GM12878 (cell line): Measurements from ENCODE around the gene TNRC6C. TPM values are rescaled to one million over a fixed set of nuclear protein-coding genes. Genes with fewer than 3 reads are reported as not detected.
A peak's percentile ranks its signal among the peaks of the same experiment; 100 is the strongest.

ENCODE experiments used
- ATAC-seq: fragments of 200-7000 bp; cut with Tn5 transposase; 3 replicates; pipeline ENCODE4 v1.9.1; 2020; ENCODE audit warnings: mild to moderate bottlenecking, moderate library complexity
- BruUV-seq: library from RNA; stranded (reverse); fragments of 400-500 nt; replicated peaks from 2 replicates; lab custom pipeline; 2021; lab: Mats Ljungman, UMichigan
- CTCF ChIA-PET: fragments of 300-600 bp; sonication (Branson Sonifier 250); formaldehyde crosslinking; extraction: SDS; loops from one replicate; lab custom pipeline; 2021; ENCODE audit warnings: inconsistent platforms; lab: Yijun Ruan, JAX
- POLR2A ChIA-PET: fragments of 350-600 bp; formaldehyde crosslinking; extraction: SDS; loops from one replicate; lab custom pipeline; 2021; ENCODE audit warnings: inconsistent platforms; lab: Charles Lee
- RAD21 ChIA-PET: fragments of 300-600 bp; sonication (Branson Sonifier 250); formaldehyde crosslinking; loops from one replicate; lab custom pipeline; 2023; ENCODE audit warnings: antibody characterized with exemption; ENCODE audit not compliant: unreplicated experiment; lab: Charles Lee
- SMC1A ChIA-PET: fragments of 300-600 bp; sonication (Branson Sonifier 250); formaldehyde crosslinking; loops from one replicate; lab custom pipeline; 2023; ENCODE audit not compliant: unreplicated experiment, uncharacterized antibody; lab: Charles Lee
- DNase-seq: peaks from one replicate; pipeline ENCODE4 v3.0.0-alpha.2; 2011; ENCODE audit warnings: low read depth, low spot score
- FAIRE-seq: peaks from 3 replicates; lab custom pipeline; 2011; peaks lifted over from hg19 to GRCh38; lab: Jason Lieb, UNC
- H2AFZ ChIP-seq: 2 replicates; pipeline ENCODE4 v1.6.0; 2011; ENCODE audit warnings: low read depth, low read length, control low read depth; ENCODE audit not compliant: control insufficient read depth
- H3K27ac ChIP-seq: 2 replicates; pipeline ENCODE4 v1.5.1; 2011; ENCODE audit warnings: control low read depth; ENCODE audit not compliant: control insufficient read depth, insufficient read depth
- H3K27me3 ChIP-seq, 2 experiments: replicated peaks in 1 of 2; 2 replicates each; pipeline versions ENCODE4 v1.6.0 to v1.6.1; 2011; ENCODE audit warnings: low read length in 1 of 2; ENCODE audit not compliant: control insufficient read depth in 2 of 2, insufficient read depth in 2 of 2
- H3K36me3 ChIP-seq, 2 experiments: 2 replicates each; pipeline ENCODE4 v1.5.1; 2011; ENCODE audit warnings: low read length in 1 of 2; ENCODE audit not compliant: control insufficient read depth in 2 of 2, insufficient read depth in 2 of 2
- H3K4me1 ChIP-seq: 2 replicates; pipeline ENCODE4 v1.6.1; 2011; ENCODE audit warnings: mild to moderate bottlenecking, low read length, moderate library complexity, mixed read lengths; ENCODE audit not compliant: control insufficient read depth, insufficient read depth
- H3K4me2 ChIP-seq: 2 replicates; pipeline ENCODE4 v1.6.0; 2011; ENCODE audit warnings: control low read depth; ENCODE audit not compliant: control insufficient read depth, insufficient read depth
- H3K4me3 ChIP-seq: fragments of 200-600 bp; sonication (generic); 2 replicates; pipeline ENCODE4 v1.5.1; 2016
- H3K79me2 ChIP-seq: 2 replicates; pipeline ENCODE4 v1.6.0; 2011; ENCODE audit warnings: low read length; ENCODE audit not compliant: control insufficient read depth, insufficient read depth
- H3K9ac ChIP-seq: 2 replicates; pipeline ENCODE4 v1.8.0; 2011; ENCODE audit warnings: low read length, control low read depth, mixed read lengths; ENCODE audit not compliant: control insufficient read depth, insufficient read depth
- H3K9me3 ChIP-seq: replicated peaks from 3 replicates; pipeline ENCODE4 v1.5.1; 2011; ENCODE audit warnings: mild to moderate bottlenecking, low read length; ENCODE audit not compliant: control insufficient read depth, insufficient read depth
- H4K20me1 ChIP-seq: 2 replicates; pipeline ENCODE4 v1.6.0; 2011; ENCODE audit not compliant: control insufficient read depth, insufficient read depth
- ATF7 ChIP-seq: fragments of 450-650 bp; IDR thresholded peaks from 2 replicates; pipeline ENCODE4 v1.6.1; 2016; ENCODE audit warnings: low read depth, mild to moderate bottlenecking
- BACH1 ChIP-seq: fragments of 450-650 bp; IDR thresholded peaks from 2 replicates; pipeline ENCODE4 v1.6.1; 2017; ENCODE audit warnings: mild to moderate bottlenecking, borderline replicate concordance
- EP300 ChIP-seq, 2 experiments: fragments of 150-350 bp in 1 of 2; IDR thresholded peaks; 2 replicates each; pipeline ENCODE4 v1.6.1; 2011 to 2012; ENCODE audit warnings: low read depth in 2 of 2, low read length in 2 of 2, borderline replicate concordance in 1 of 2, improper control_type of control experiment in 1 of 2, inconsistent platforms in 1 of 2; ENCODE audit not compliant: control insufficient read depth in 1 of 2
- KLF5 ChIP-seq: fragments of 450-650 bp; IDR thresholded peaks from 2 replicates; pipeline ENCODE4 v1.6.1; 2014; ENCODE audit warnings: mild to moderate bottlenecking; ENCODE audit not compliant: partially characterized antibody
- MEF2B ChIP-seq: fragments of 450-650 bp; IDR thresholded peaks from 2 replicates; pipeline ENCODE4 v1.6.1; 2018; ENCODE audit warnings: mild to moderate bottlenecking, moderate library complexity; ENCODE audit not compliant: partially characterized antibody, poor library complexity, severe bottlenecking
- MTA2 ChIP-seq: fragments of 450-650 bp; IDR thresholded peaks from 2 replicates; pipeline ENCODE4 v1.6.1; 2016; ENCODE audit warnings: low read depth, mild to moderate bottlenecking, moderate library complexity
- NFIC ChIP-seq: IDR thresholded peaks from 2 replicates; pipeline ENCODE4 v1.6.1; 2012; ENCODE audit warnings: low read depth, mild to moderate bottlenecking, inconsistent platforms, low read length, moderate library complexity
- PKNOX1 ChIP-seq: fragments of 450-650 bp; IDR thresholded peaks from 2 replicates; pipeline ENCODE4 v1.6.1; 2016; ENCODE audit warnings: mild to moderate bottlenecking
- RELB ChIP-seq: fragments of 450-650 bp; IDR thresholded peaks from 2 replicates; pipeline ENCODE4 v1.6.1; 2017; ENCODE audit warnings: low read depth, mild to moderate bottlenecking, moderate library complexity
- RUNX3 ChIP-seq: IDR thresholded peaks from 2 replicates; pipeline ENCODE4 v1.6.1; 2012; ENCODE audit warnings: low read length, inconsistent platforms
- SMARCA5 ChIP-seq: fragments of 450-650 bp; IDR thresholded peaks from 2 replicates; pipeline ENCODE4 v1.6.1; 2017; ENCODE audit warnings: mild to moderate bottlenecking
- TCF7 ChIP-seq: IDR thresholded peaks from 2 replicates; pipeline ENCODE4 v1.6.1; 2014; ENCODE audit warnings: antibody characterized with exemption, borderline replicate concordance
- ZNF207 ChIP-seq: fragments of 450-650 bp; IDR thresholded peaks from 2 replicates; pipeline ENCODE4 v1.6.1; 2014; ENCODE audit warnings: antibody characterized with exemption, mild to moderate bottlenecking, borderline replicate concordance
- WGBS: methylation state at CpG from one replicate; pipeline ENCODE4 v1.1.6; 2016; ENCODE audit warnings: low lambda C conversion rate; ENCODE audit not compliant: insufficient replicate concordance, insufficient coverage; ENCODE audit errors: missing lambda C conversion rate; 5-methylcytosine and 5-hydroxymethylcytosine counted together
- in situ Hi-C: fragments of 300-500 bp; cut with MboI; formaldehyde crosslinking; loops from 9 replicates; pipeline ENCODE4 v1.14.3; 2018; ENCODE audit warnings: mixed read lengths
- intact Hi-C: fragments of 100-400 bp; cut with micrococcal nuclease; formaldehyde crosslinking; loops from one replicate; pipeline ENCODE4 v1.14.2; 2022; ENCODE audit not compliant: unreplicated experiment
- polyA plus RNA-seq, 11 experiments: library from polyadenylated mRNA; depleted of rRNA in 4 of 11; unstranded in 6 of 11; stranded (reverse) in 5 of 11; fragments of >200 nt; fragmentation: Nextera tagmentation in 4 of 11; fragmentation: Illumina TruSeq in 1 of 11; extraction: Ambion mirVana in 4 of 11; extraction: Trizol in 1 of 11; gene quantifications; 1 replicate in 1 of 11; 2 replicates in 10 of 11; pipeline versions ENCODE4 v1.2.1 to v1.2.3, GENCODE V29; 2011 to 2016; ENCODE audit warnings: inconsistent platforms in 2 of 11, missing spikeins in 2 of 11, low read depth in 1 of 11
- total RNA-seq, 4 experiments: library from RNA; depleted of rRNA in 3 of 4; stranded (reverse); fragments of >200 nt in 3 of 4; fragmentation: Illumina TruSeq in 1 of 4; extraction: Trizol in 1 of 4; gene quantifications; 2 replicates each; pipeline versions ENCODE4 v1.2.1 to v1.2.3, GENCODE V29; 2013 to 2021

TNRC6C gene
- total and polyA plus RNA-seq, 10 of the 15 experiments (the other 5 are each of a cell fraction or from before 2014, with no cell fraction given) = 0.40 to 6.1 (median 0.96) TPM

GRCh38 chr17:78019976-78020716 lies 61.6 kb downstream of the TNRC6C start (continued):
- TF ChIP-seq PKNOX1 (no peak), RUNX3 (peak; percentile 86), MEF2B (peak; percentile 35), NFIC (peak; percentile 48; the same call in 1 of the 2 replicates), TCF7 (0 out of 2 replicates have a peak, but pooled peaks have one; percentile 27), ZNF207 (no peak)

- WGBS = 48% methylated on average over 1 of the region's 1 CpG
- Histone ChIP-seq H3K4me3 (peak overlapping the region; percentile 25; the same call in 1 of the 2 replicates), H3K4me1 (peaks cover 14% of the 10 kb centered on the region), H4K20me1 (no peaks in the 10 kb centered on the region), H3K9me3 (no peaks in the 10 kb centered on the region), H3K4me2 (peak overlapping the region; percentile 88), H2AFZ (no peak overlapping the region), H3K9ac (no peak overlapping the region), H3K27me3 (no peaks in the 10 kb centered on the region), H3K27ac (peak overlapping the region; percentile 20; the same call in 1 of the 2 replicates), H3K36me3 (no peaks in the 10 kb centered on the region), H3K79me2 (no peaks in the 10 kb centered on the region)
- RAD21 ChIA-PET = interaction anchor here (0.6 to 6.8 kb wide), 35 partner anchors 15 to 1818 kb away, joined by 3 to 79 read pairs (median 4); partner anchors contain the start of genes AFMID, CBX4, TK1 and TNRC6C
- CTCF ChIA-PET = interaction anchor here (0.7 to 6.1 kb wide), 36 partner anchors 9 to 478 kb away, joined by 3 to 100 read pairs (median 6); partner anchors contain the start of genes TK1 and TNRC6C
- POLR2A ChIA-PET = interaction anchor here (0.8 to 2.7 kb wide), 12 partner anchors 9 to 368 kb away, joined by 3 to 14 read pairs (median 3); partner anchors contain the start of genes TMC6 and TNRC6C
- 0 out of 2 replicates have a peak, but pooled peaks have one; percentile 48 for TF ChIP-seq SMARCA5
- TF ChIP-seq ATF7 = peak; percentile 6; the same call in 1 of the 2 replicates
- TF ChIP-seq EP300 (IDR thresholded peaks at IDR 0.05; ENCODE audit: borderline replicate concordance in 1 of 2, control insufficient read depth in 1 of 2, low read depth in 2 of 2, low read length in 2 of 2) = peak in 1 of 2 experiments; percentile 6; a peak in 1 of 4 replicates
- TF ChIP-seq BACH1 = no peak
- TF ChIP-seq KLF5 = no peak
- no peak for TF ChIP-seq RELB
- TF ChIP-seq MTA2 = 0 out of 2 replicates have a peak, but pooled peaks have one; percentile 1
- SMC1A ChIA-PET = interaction anchor here (0.7 to 5.6 kb wide), 30 partner anchors 9 to 688 kb away, joined by 3 to 94 read pairs (median 4); no protein-coding TSS in a partner anchor
- FAIRE-seq (no peak), DNase-seq (peak; percentile 4), ATAC-seq (peak; percentile 71)
- BruUV-seq = no TSS peak
- intact Hi-C loops = loop anchor here (2.0 kb wide), 1 partner anchor 230 kb away; no protein-coding TSS in a partner anchor
- in situ Hi-C loops = no loop called here
Measured at GRCh38 chr17:78020717-78021108, 62.2 kb downstream of the TNRC6C start.
